Tibial artery (tissue), 4 donors: ENCODE measurements around the gene RUVBL1.

ENCODE experiments used
- DNase-seq, 2 donors: peaks; one replicate each; pipeline ENCODE4 v3.0.0-alpha.2; 2019
- H3K27ac ChIP-seq, 2 donors: fragments of 200-600 bp; sonication (generic) in 1 of 2; 1 replicate in 1 of 2; 2 replicates in 1 of 2; pipeline ENCODE4 v1.5.1; 2018 to 2019; ENCODE audit warnings: mild to moderate bottlenecking in 1 of 2
- H3K27me3 ChIP-seq, 2 donors: fragments of 200-600 bp; sonication (generic) in 1 of 2; one replicate each; pipeline versions ENCODE4 v1.5.1 to v1.6.0; 2016 to 2019
- H3K36me3 ChIP-seq, 3 donors: fragments of 200-600 bp; sonication (generic) in 2 of 3; one replicate each; pipeline ENCODE4 v1.5.1; 2016 to 2019; ENCODE audit warnings: mild to moderate bottlenecking in 2 of 3
- H3K4me1 ChIP-seq, 4 donors: fragments of 200-600 bp; sonication (generic) in 2 of 4; 1 replicate in 3 of 4; 2 replicates in 1 of 4; pipeline ENCODE4 v1.5.1; 2016 to 2019
- H3K4me3 ChIP-seq, 2 donors: fragments of 200-600 bp; sonication (generic) in 1 of 2; 1 replicate in 1 of 2; 2 replicates in 1 of 2; pipeline ENCODE4 v1.5.1; 2018 to 2019; ENCODE audit warnings: mild to moderate bottlenecking in 2 of 2
- H3K9me3 ChIP-seq, 3 donors: fragments of 200-600 bp; sonication (generic) in 1 of 3; one replicate each; pipeline ENCODE4 v1.5.1; 2016 to 2019
- CTCF ChIP-seq, 2 experiments: fragments of 200-600 bp in 1 of 2; fragments of 450-650 bp in 1 of 2; IDR thresholded peaks; one replicate each; pipeline ENCODE4 v1.5.1; 2017 to 2019; ENCODE audit warnings: antibody characterized with exemption in 2 of 2, mild to moderate bottlenecking in 1 of 2, moderate library complexity in 1 of 2
- intact Hi-C: fragments of 100-400 bp; cut with DNase I; formaldehyde crosslinking; loops from one replicate; pipeline ENCODE4 v1.15.0; 2023; ENCODE audit warnings: low total_unique reads

Gene RUVBL1

GRCh38 chr3:128153156-128154041 lies 29.8 kb upstream of the RUVBL1 start, which contains the start of gene EEFSEC:
Gene EEFSEC (plus strand): TSS chr3:128153481. CDS start chr3:128153508, 27 bp downstream.
- Histone ChIP-seq H3K27ac (peak within 1 kb of the TSS; percentile 91 to 92), H3K36me3 (peaks cover 6 to 13% (median 11%) of the 10 kb centered on the region in 3 donors), H3K4me1 (peaks cover 0 to 14% (median 7%) of the 10 kb centered on the region in 4 donors), H3K9me3 (no peaks in the 10 kb centered on the region), H3K27me3 (no peaks in the 10 kb centered on the region), H3K4me3 (peak within 1 kb of the TSS; percentile 81 to 98)
- intact Hi-C loops: no loop called here
- DNase-seq: peak; percentile 79 to 88
- TF ChIP-seq CTCF (IDR thresholded peaks at IDR 0.05): no peak

- intact Hi-C loops: no loop called here
- no peaks in the 10 kb centered on the region for H3K9me3 ChIP-seq
- H3K36me3 ChIP-seq: peaks cover 5 to 10% (median 5%) of the 10 kb centered on the region in 3 donors
- H3K27me3 ChIP-seq: no peaks in the 10 kb centered on the region
- TF ChIP-seq CTCF (IDR thresholded peaks at IDR 0.05): no peak
- H3K4me3 ChIP-seq: peak overlapping the region; percentile 81 to 98
- peaks cover 0 to 14% (median 7%) of the 10 kb centered on the region in 4 donors for H3K4me1 ChIP-seq
- DNase-seq: no peak
- H3K27ac ChIP-seq: peak overlapping the region; percentile 91 to 92
Measured at GRCh38 chr3:128152419-128153155, 29.0 kb upstream of the RUVBL1 start.

DNA sequence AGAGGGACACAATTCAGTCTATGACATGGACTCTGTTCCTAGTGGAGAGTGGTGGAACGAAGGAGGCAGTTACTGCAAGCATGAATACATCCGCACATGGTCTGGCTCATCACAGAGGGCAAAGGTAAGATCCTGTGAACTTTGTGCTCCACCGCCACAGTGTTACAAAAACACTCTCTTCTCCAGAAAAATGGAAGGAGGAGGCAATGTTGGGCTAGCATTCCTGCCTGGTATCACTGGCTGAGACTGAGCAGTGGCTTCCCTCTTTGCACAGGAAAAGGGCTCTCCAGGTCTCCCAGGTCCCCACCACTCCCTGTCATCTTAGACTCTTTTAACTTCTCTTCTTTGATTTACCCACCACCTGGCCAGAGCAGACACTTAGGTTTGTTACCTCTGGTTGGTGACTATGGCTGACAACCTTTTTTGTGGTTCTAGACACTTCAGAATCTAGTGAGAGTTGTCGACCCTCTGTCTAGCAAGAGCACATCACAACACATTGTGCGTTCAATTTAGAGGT lies 28.2 kb upstream of the RUVBL1 start:
- no peak for DNase-seq
- TF ChIP-seq CTCF (IDR thresholded peaks at IDR 0.05): no peak
- Histone ChIP-seq H3K27me3 (no peaks in the 10 kb centered on the region), H3K4me3 (no peak overlapping the region), H3K9me3 (no peaks in the 10 kb centered on the region), H3K4me1 (peaks cover 0 to 14% (median 7%) of the 10 kb centered on the region in 4 donors), H3K27ac (no peak overlapping the region), H3K36me3 (peaks cover 0 to 2% (median 0%) of the 10 kb centered on the region in 3 donors)
- intact Hi-C loops: no loop called here

GRCh38 chr3:128149650-128150049 lies 26.0 kb upstream of the RUVBL1 start:
- H3K36me3 ChIP-seq: no peaks in the 10 kb centered on the region
- no peak overlapping the region for H3K4me3 ChIP-seq
- no peak for TF ChIP-seq CTCF (IDR thresholded peaks at IDR 0.05)
- intact Hi-C loops: no loop called here
- no peaks in the 10 kb centered on the region for H3K9me3 ChIP-seq
- no peak overlapping the region for H3K27ac ChIP-seq
- no peaks in the 10 kb centered on the region for H3K27me3 ChIP-seq
- DNase-seq: peak in 1 of 2 donors; percentile 59
- peaks cover 0 to 7% (median 7%) of the 10 kb centered on the region in 4 donors for H3K4me1 ChIP-seq

DNA sequence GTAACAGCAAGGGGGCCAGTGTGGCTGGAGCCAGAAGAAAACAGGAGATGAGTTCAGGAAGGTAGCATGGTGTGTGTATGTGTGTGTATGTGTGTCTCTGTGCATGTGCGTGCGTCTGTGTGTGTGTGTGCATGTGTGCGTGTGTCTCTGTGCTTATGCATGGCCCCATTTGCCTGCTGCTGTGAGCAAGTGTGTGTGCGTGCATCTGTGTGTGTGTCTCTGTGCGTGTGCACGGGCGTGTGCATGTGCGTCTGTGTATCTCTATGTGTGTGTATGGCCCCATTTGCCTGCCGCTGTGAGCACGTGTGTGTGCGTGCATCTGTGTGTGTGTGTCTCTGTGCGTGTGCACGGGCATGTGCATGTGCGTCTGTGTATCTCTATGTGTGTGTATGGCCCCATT lies 22.6 kb upstream of the RUVBL1 start:
- Histone ChIP-seq H3K4me3 (no peak overlapping the region), H3K9me3 (no peaks in the 10 kb centered on the region), H3K36me3 (no peaks in the 10 kb centered on the region), H3K4me1 (no peaks in the 10 kb centered on the region), H3K27me3 (no peaks in the 10 kb centered on the region), H3K27ac (no peak overlapping the region)
- intact Hi-C loops: no loop called here
- TF ChIP-seq CTCF (IDR thresholded peaks at IDR 0.05): no peak
- DNase-seq: no peak
